Activated CD4-positive, CD25-positive, alpha-beta regulatory T cell (primary cell): Measurements from ENCODE around the gene LMTK2.
A peak's percentile ranks its signal among the peaks of the same experiment; 100 is the strongest.

Experiments used
- DNase-seq, 4 experiments: peaks; one replicate each; lab custom pipeline; 2025; lab: John Stamatoyannopoulos, UW

LMTK2 gene

GRCh38 chr7:98203261-98203963 is 96.8 kb downstream of the LMTK2 start:
- DNase-seq: no peak

- no peak for DNase-seq
Observed at GRCh38 chr7:98203964-98204605, 97.4 kb downstream of the LMTK2 start.

GRCh38 chr7:98204670-98205069 is 98.0 kb downstream of the LMTK2 start:
- no peak for DNase-seq

DNA sequence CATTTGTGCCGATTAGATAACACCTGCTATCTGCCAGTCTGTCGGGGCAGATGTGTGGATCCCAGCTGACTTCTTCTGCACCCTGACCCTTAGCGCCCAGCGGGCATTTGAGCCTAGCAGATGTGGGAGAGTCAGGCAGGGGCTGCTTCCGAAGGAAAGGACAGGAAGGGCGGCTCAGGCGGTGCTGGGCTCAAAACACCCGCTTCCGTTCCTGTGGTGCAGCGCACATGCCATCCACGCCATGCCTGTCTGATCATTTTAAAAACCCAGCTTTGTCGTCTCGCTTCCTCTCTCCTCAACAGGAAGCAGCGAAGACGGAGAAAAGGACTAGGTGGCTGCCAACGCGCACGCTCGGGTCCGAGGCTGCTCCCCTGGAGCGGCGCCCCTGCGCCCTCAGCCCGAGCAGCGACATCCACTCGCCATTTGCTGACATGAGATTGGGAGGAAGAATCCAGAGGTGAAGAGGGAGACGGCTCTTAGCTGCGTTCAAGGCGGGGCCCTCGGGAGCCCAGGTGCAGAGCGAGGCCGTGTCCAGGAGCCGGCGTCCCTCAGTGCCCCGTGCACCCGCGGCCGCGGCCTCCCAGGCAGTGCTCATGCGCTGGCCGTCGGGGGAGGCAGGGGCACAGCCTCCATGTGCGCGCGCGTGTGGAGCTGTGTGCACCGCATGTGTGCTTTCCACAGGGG is 98.6 kb downstream of the LMTK2 start:
- no peak for DNase-seq

GRCh38 chr7:98206451-98207330 is 100.0 kb downstream of the LMTK2 start:
- no peak for DNase-seq

GRCh38 chr7:98209166-98209920 is 102.7 kb downstream of the LMTK2 start:
- DNase-seq: no peak

- DNase-seq: no peak
Observed at GRCh38 chr7:98210513-98211220, 104.0 kb downstream of the LMTK2 start.

- DNase-seq: peak in 1 of 4 experiments; percentile 15
Observed at GRCh38 chr7:98211221-98211675, 104.6 kb downstream of the LMTK2 start, which contains the start of gene BHLHA15. Gene BHLHA15 (plus strand): TSS chr7:98211439. CDS start chr7:98212310, 871 bp downstream.

DNA sequence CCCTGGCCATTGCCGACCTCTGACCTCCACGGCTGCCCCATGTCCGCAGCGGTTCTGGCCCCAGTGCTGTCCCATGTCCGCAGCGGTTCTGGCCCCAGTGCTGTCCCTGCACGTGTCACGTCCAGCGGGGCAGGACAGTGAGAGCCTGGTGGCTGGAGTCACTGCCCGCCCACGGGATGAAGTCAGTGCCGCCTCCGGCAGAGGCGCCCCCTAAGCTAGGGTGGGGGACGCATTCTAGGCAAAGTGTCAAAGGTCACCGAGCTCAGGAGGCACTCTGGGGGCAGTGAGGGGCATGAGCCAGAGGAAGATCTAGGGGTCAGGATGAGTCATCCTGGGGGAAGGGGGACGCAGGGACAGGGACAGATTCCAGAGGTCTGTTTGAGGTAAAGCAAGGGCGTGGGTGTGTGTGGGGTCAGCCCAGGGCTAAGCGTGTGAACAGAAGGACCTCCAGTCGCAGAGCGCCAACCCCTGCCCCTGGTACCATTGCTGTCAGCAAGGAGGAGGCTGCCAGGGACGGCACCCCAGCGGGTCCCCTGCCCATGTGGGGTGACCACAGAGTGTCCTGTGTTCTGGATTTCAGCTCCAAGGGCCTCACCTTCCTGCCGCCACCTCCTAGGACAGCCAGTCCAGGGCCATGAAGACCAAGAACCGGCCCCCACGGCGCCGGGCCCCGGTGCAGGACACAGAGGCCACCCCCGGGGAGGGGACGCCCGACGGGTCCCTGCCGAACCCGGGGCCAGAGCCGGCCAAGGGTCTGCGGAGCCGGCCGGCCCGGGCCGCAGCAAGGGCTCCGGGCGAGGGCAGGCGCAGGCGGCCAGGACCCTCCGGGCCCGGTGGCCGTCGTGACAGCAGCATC is 105.2 kb downstream of the LMTK2 start:
- DNase-seq: no peak

DNA sequence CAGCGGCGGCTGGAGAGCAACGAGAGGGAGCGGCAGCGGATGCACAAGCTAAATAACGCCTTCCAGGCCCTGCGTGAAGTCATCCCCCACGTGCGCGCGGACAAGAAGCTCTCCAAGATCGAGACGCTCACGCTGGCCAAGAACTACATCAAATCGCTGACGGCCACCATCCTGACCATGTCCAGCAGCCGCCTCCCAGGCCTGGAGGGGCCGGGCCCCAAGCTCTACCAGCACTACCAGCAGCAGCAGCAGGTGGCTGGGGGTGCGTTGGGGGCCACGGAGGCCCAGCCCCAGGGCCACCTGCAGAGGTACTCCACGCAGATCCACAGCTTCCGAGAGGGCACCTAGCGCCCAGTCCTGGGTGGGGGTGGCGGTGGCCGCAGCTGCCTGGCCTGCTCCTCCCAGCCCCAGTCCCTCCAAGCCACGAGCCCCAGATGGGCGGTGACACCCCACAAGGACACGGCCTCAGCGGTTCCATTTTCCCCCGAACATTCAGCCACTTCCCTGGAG is 105.9 kb downstream of the LMTK2 start:
- DNase-seq: no peak

GRCh38 chr7:98213296-98213887 is 106.7 kb downstream of the LMTK2 start:
- DNase-seq: no peak

- DNase-seq: no peak
Observed at GRCh38 chr7:98213888-98214810, 107.5 kb downstream of the LMTK2 start.

- DNase-seq: no peak
Observed at GRCh38 chr7:98214811-98215321, 108.2 kb downstream of the LMTK2 start.

- DNase-seq: no peak
Observed at GRCh38 chr7:98215561-98216495, 109.2 kb downstream of the LMTK2 start.

GRCh38 chr7:98216941-98217622 is 110.4 kb downstream of the LMTK2 start:
- DNase-seq: no peak
